ENCODE data around the gene BPGM.

- no peak for TF ChIP-seq CTCF (conservative IDR thresholded peaks at IDR 0.05; ENCODE audit: low read depth in 2 of 2)
- TF ChIP-seq EZH2 (IDR thresholded peaks at IDR 0.05; ENCODE audit: low read depth, unreplicated experiment): no peak
- no peak for TF ChIP-seq STAT1 (IDR thresholded peaks at IDR 0.05; ENCODE audit: unreplicated experiment)
- no peak for TF ChIP-seq POLR2AphosphoS5 (IDR thresholded peaks at IDR 0.05; ENCODE audit: low read depth)
- TF ChIP-seq JUNB (IDR thresholded peaks at IDR 0.05; ENCODE audit: unreplicated experiment): no peak
- no peak for TF ChIP-seq NANOG (IDR thresholded peaks at IDR 0.05; ENCODE audit: borderline replicate concordance)
- no peak for TF ChIP-seq ZNF331 (CRISPR knock-in tag; IDR thresholded peaks at IDR 0.05; ENCODE audit: low read depth)
- TF ChIP-seq CREB1 (CRISPR knock-in tag; IDR thresholded peaks at IDR 0.05; ENCODE audit: low read depth): no peak
- TF ChIP-seq REST (IDR thresholded peaks at IDR 0.05; ENCODE audit: unreplicated experiment): no peak
- no peak for TF ChIP-seq EZH2phosphoT487 (IDR thresholded peaks at IDR 0.05; ENCODE audit: unreplicated experiment)
- no peak for TF ChIP-seq ETS1 (IDR thresholded peaks at IDR 0.05)
- TF ChIP-seq ZNF114 (CRISPR knock-in tag; IDR thresholded peaks at IDR 0.05): no peak
Observed at GRCh38 chr7:134671609-134672008, 25.0 kb downstream of the BPGM start.
